ENCODE measurements around the gene SCFD1.

- TF ChIP-seq CTCF (conservative IDR thresholded peaks at IDR 0.05; ENCODE audit: low read length) (no peak), EZH2phosphoT487 (IDR thresholded peaks at IDR 0.05; ENCODE audit: borderline replicate concordance, low read depth, low read length) (no peak)
Observed at GRCh38 chr14:30581283-30581625, 40.9 kb upstream of the SCFD1 start.
